Trophoblast cell (in vitro differentiated cells and primary cell): Measurements from ENCODE around the gene MKKS.

Experiments
- DNase-seq, 2 donors: peaks; one replicate each; pipeline ENCODE4 v3.0.0-alpha.2; 2016
- H2AFZ ChIP-seq: 2 replicates; pipeline ENCODE4 v1.6.1; 2013; ENCODE audit warnings: low read length, moderate library complexity, mild to moderate bottlenecking; ENCODE audit not compliant: insufficient read depth, poor library complexity
- H2AK5ac ChIP-seq: 2 replicates; pipeline ENCODE4 v1.6.1; 2013; ENCODE audit warnings: mild to moderate bottlenecking, low read length
- H2BK120ac ChIP-seq: 2 replicates; pipeline ENCODE4 v1.6.1; 2013; ENCODE audit warnings: low read length, mild to moderate bottlenecking, moderate library complexity; ENCODE audit not compliant: insufficient read depth, poor library complexity
- H2BK12ac ChIP-seq: 2 replicates; pipeline ENCODE4 v1.6.1; 2013; ENCODE audit warnings: mild to moderate bottlenecking, low read length, moderate library complexity
- H2BK5ac ChIP-seq: 2 replicates; pipeline ENCODE4 v1.6.1; 2013; ENCODE audit warnings: low read length, low read depth, moderate library complexity, mild to moderate bottlenecking; ENCODE audit not compliant: poor library complexity
- H3K14ac ChIP-seq: 2 replicates; pipeline ENCODE4 v1.6.1; 2013; ENCODE audit warnings: mild to moderate bottlenecking, low read length
- H3K18ac ChIP-seq: 2 replicates; pipeline ENCODE4 v1.6.1; 2013; ENCODE audit warnings: mild to moderate bottlenecking, low read length
- H3K23ac ChIP-seq: 2 replicates; pipeline ENCODE4 v1.6.1; 2013; ENCODE audit warnings: low read length
- H3K27ac ChIP-seq: 2 replicates; pipeline ENCODE4 v1.5.1; 2013; ENCODE audit warnings: low read depth, mild to moderate bottlenecking, inconsistent platforms, low read length, moderate library complexity
- H3K27me3 ChIP-seq: 2 replicates; pipeline ENCODE4 v1.6.1; 2013; ENCODE audit warnings: inconsistent platforms, mild to moderate bottlenecking, low read length, moderate library complexity; ENCODE audit not compliant: insufficient read depth
- H3K36me3 ChIP-seq, 2 experiments: 1 replicate in 1 of 2; 2 replicates in 1 of 2; pipeline ENCODE4 v1.6.1; 2013; ENCODE audit warnings: low read length in 2 of 2, mild to moderate bottlenecking in 2 of 2, moderate library complexity in 1 of 2; ENCODE audit not compliant: insufficient read depth in 2 of 2, control insufficient read depth in 1 of 2
- H3K4ac ChIP-seq: 2 replicates; pipeline ENCODE4 v1.6.1; 2013; ENCODE audit warnings: low read depth, mild to moderate bottlenecking, low read length, moderate library complexity
- H3K4me1 ChIP-seq, 2 experiments: 1 replicate in 1 of 2; 2 replicates in 1 of 2; pipeline ENCODE4 v1.6.1; 2013; ENCODE audit warnings: low read length in 2 of 2, mild to moderate bottlenecking in 2 of 2, moderate library complexity in 1 of 2; ENCODE audit not compliant: insufficient read depth in 2 of 2, control insufficient read depth in 1 of 2
- H3K4me2 ChIP-seq: 2 replicates; pipeline ENCODE4 v1.6.1; 2013; ENCODE audit warnings: inconsistent platforms, mild to moderate bottlenecking, low read length, moderate library complexity
- H3K4me3 ChIP-seq: 2 replicates; pipeline ENCODE4 v1.5.1; 2013; ENCODE audit warnings: mild to moderate bottlenecking, low read depth, low read length, inconsistent platforms
- H3K79me1 ChIP-seq: one replicate; pipeline ENCODE4 v1.6.1; 2013; ENCODE audit warnings: low read length
- H3K79me2 ChIP-seq: 2 replicates; pipeline ENCODE4 v1.6.1; 2013; ENCODE audit warnings: low read length, mild to moderate bottlenecking; ENCODE audit not compliant: control insufficient read depth, insufficient read depth, poor library complexity
- H3K9ac ChIP-seq: 2 replicates; pipeline ENCODE4 v1.6.1; 2013; ENCODE audit warnings: mild to moderate bottlenecking, low read length
- H3K9me3 ChIP-seq: 2 replicates; pipeline ENCODE4 v1.6.1; 2013; ENCODE audit warnings: low read depth, mild to moderate bottlenecking, control low read depth, inconsistent platforms, low read length; ENCODE audit not compliant: insufficient read depth
- H4K12ac ChIP-seq: 2 replicates; pipeline ENCODE4 v1.6.1; 2013; ENCODE audit warnings: low read depth, mild to moderate bottlenecking, low read length, moderate library complexity
- H4K8ac ChIP-seq: 2 replicates; pipeline ENCODE4 v1.6.1; 2013; ENCODE audit warnings: low read depth, mild to moderate bottlenecking, low read length, moderate library complexity
- H4K91ac ChIP-seq: one replicate; pipeline ENCODE4 v1.6.1; 2013; ENCODE audit warnings: low read depth, mild to moderate bottlenecking, low read length, moderate library complexity
- WGBS: extraction: QIAGEN DNeasy Blood & Tissue Kit; methylation state at CpG from one replicate; pipeline ENCODE4 v1.1.7; 2013; ENCODE audit warnings: missing lambda C conversion rate; ENCODE audit not compliant: insufficient read length, insufficient coverage; ENCODE audit errors: extremely low coverage; 5-methylcytosine and 5-hydroxymethylcytosine counted together

Gene MKKS

DNA sequence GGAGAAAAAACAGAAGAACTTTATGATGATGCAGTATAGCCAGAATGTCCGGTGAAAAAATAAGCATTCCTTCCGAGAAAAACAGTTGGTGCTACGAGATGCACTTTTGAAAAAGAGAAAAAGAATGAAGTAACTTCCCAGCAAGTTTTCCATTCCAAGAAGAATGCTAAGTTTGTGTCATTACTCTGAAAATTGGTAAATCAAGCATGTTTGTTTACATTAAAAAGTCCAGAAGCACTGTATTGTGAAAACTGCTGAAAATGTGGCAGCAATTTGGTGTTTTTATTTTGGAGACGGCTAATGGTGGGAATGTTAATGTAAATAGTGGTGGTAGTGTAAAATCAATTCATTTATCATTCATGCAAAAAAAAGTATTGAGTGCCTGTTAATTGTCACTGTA is 46.3 kb downstream of the MKKS start:
- H3K9me3 ChIP-seq, result peaks cover 1% of the 10 kb centered on the region
- H3K36me3 ChIP-seq, result no peaks in the 10 kb centered on the region
- H3K9ac ChIP-seq, result no peak overlapping the region
- H2AFZ ChIP-seq, result no peak overlapping the region
- H3K4me2 ChIP-seq, result no peak overlapping the region
- H3K14ac ChIP-seq, result no peak overlapping the region
- no peak for DNase-seq
- H3K27ac ChIP-seq, result no peak overlapping the region
- peaks cover 5% of the 10 kb centered on the region for H3K79me1 ChIP-seq
- H2BK12ac ChIP-seq, result no peak overlapping the region
- H2BK120ac ChIP-seq, result no peak overlapping the region
- H4K12ac ChIP-seq, result no peak overlapping the region
- no peak overlapping the region for H3K18ac ChIP-seq
- H3K4me1 ChIP-seq, result peaks cover 2 to 3% of the 10 kb centered on the region in 2 experiments
- no peak overlapping the region for H2AK5ac ChIP-seq
- no peak overlapping the region for H4K91ac ChIP-seq
- H3K4me3 ChIP-seq, result no peak overlapping the region
- H3K79me2 ChIP-seq, result no peaks in the 10 kb centered on the region
- no peaks in the 10 kb centered on the region for H3K27me3 ChIP-seq
- WGBS, result no CpG with 5 or more reads among the region's 4 CpGs
- H3K4ac ChIP-seq, result no peak overlapping the region
- H3K23ac ChIP-seq, result no peak overlapping the region
- no peak overlapping the region for H4K8ac ChIP-seq
- H2BK5ac ChIP-seq, result no peak overlapping the region

DNA sequence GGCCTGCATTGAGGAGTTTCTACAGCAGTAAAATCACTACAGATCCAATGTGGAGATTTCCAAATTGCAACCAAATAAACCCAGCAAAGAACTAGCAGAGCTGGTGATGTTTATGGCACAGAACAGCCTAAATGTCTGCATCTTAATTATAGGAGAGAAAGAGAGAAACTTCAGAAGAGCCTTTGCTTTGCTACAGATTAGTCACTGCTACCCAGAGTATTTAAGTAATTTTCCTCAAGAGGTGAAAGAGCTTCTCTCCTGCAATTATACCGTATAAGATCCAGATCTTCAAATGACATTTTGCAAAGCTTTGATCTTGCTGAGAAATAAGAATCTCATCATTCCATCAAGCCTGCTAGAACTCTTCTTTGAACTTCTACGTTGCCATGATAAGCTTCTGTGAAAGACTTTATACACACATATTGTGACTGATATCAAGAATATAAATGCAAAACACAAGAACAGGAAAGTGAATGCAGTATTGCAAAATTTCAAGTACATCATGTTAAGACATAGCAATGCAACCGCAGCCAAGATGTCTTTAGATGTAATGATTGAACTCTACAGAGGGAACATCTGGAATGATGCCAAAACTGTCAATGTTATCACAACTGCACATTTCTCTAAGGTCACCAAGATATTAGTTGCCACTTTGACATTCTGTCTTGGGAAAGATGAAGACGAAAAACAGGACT is 48.0 kb downstream of the MKKS start:
- Histone ChIP-seq H4K8ac (no peak overlapping the region), H4K12ac (no peak overlapping the region), H3K18ac (no peak overlapping the region), H3K4me2 (no peak overlapping the region), H2AFZ (no peak overlapping the region), H3K4me1 (peaks cover 2 to 3% of the 10 kb centered on the region in 2 experiments), H3K27ac (no peak overlapping the region), H3K14ac (no peak overlapping the region), H3K4me3 (no peak overlapping the region), H2BK5ac (no peak overlapping the region), H3K79me1 (peaks cover 5% of the 10 kb centered on the region), H3K4ac (no peak overlapping the region), H3K9ac (no peak overlapping the region), H3K23ac (no peak overlapping the region), H3K9me3 (peaks cover 1% of the 10 kb centered on the region), H3K79me2 (no peaks in the 10 kb centered on the region), H3K27me3 (no peaks in the 10 kb centered on the region), H2AK5ac (no peak overlapping the region), H2BK12ac (no peak overlapping the region), H2BK120ac (peak overlapping the region; percentile 60), H3K36me3 (no peaks in the 10 kb centered on the region), H4K91ac (no peak overlapping the region)
- no peak for DNase-seq
- no CpG with 5 or more reads among the region's 4 CpGs for WGBS

DNA sequence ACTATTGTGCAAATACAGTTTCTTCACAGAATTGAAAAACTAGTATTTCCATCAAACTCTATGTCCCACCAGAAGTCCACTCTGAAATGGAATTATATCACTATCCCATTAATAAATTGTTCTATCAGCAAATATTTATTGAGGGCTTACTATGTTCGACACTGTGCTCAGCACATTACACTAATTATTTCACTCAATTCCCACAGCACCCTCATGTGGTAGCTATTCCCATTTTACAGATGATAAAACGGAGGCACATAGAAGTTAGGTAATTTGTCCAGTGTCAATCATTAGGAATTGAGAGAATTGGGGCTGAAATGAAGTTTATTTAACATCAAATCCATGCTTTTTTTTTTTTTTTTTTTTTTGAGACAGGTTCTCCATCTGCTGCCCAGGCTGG is 52.5 kb downstream of the MKKS start:
- no peaks in the 10 kb centered on the region for H3K36me3 ChIP-seq
- H3K4ac ChIP-seq, result no peak overlapping the region

DNA sequence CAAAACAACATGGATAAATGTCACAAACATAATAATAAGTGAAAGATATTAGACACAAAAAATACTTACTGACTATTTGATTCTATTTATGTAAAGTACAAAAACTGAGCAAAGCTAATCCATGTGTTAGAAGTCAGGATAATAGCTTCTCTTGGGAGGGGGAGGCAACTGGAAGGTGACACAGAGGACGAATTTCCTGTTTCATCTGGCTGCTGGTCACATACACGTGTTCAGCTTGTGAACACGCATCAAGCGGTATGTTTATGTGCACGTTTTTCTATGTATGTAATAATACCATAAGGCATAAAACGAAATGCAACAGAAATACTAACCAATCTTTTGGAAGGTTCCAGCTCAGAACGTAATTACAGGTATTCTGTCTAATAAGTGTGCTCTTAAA is 54.3 kb downstream of the MKKS start:
- Histone ChIP-seq H4K91ac (no peak overlapping the region), H3K9me3 (no peaks in the 10 kb centered on the region), H3K18ac (no peak overlapping the region), H3K4ac (no peak overlapping the region), H3K79me1 (no peaks in the 10 kb centered on the region), H2BK120ac (no peak overlapping the region), H3K9ac (no peak overlapping the region), H2AK5ac (no peak overlapping the region), H3K36me3 (no peaks in the 10 kb centered on the region), H4K8ac (no peak overlapping the region), H4K12ac (no peak overlapping the region), H3K4me2 (no peak overlapping the region), H3K27ac (no peak overlapping the region), H3K4me3 (no peak overlapping the region), H3K4me1 (no peaks in the 10 kb centered on the region), H3K14ac (no peak overlapping the region), H3K27me3 (no peaks in the 10 kb centered on the region), H3K79me2 (no peaks in the 10 kb centered on the region), H3K23ac (no peak overlapping the region), H2AFZ (no peak overlapping the region), H2BK5ac (no peak overlapping the region), H2BK12ac (no peak overlapping the region)
- no CpG with 5 or more reads among the region's 7 CpGs for WGBS
- no peak for DNase-seq

More for the DNA sequence above, 52.5 kb downstream of the MKKS start:
- no CpG with 5 or more reads among the region's 2 CpGs for WGBS
- DNase-seq, result peak in 1 of 2 donors; percentile 65
- H3K4me2 ChIP-seq, result no peak overlapping the region
- H3K4me3 ChIP-seq, result no peak overlapping the region
- no peak overlapping the region for H4K12ac ChIP-seq
- no peak overlapping the region for H2AK5ac ChIP-seq
- H4K91ac ChIP-seq, result no peak overlapping the region
- H3K79me2 ChIP-seq, result no peaks in the 10 kb centered on the region
- no peak overlapping the region for H3K27ac ChIP-seq
- no peak overlapping the region for H2BK5ac ChIP-seq
- no peaks in the 10 kb centered on the region for H3K4me1 ChIP-seq
- no peaks in the 10 kb centered on the region for H3K27me3 ChIP-seq
- H3K23ac ChIP-seq, result no peak overlapping the region
- no peak overlapping the region for H2BK12ac ChIP-seq
- no peaks in the 10 kb centered on the region for H3K9me3 ChIP-seq
- H4K8ac ChIP-seq, result no peak overlapping the region
- no peak overlapping the region for H2AFZ ChIP-seq
- H3K9ac ChIP-seq, result no peak overlapping the region
- H3K14ac ChIP-seq, result no peak overlapping the region
- no peak overlapping the region for H3K18ac ChIP-seq
- no peaks in the 10 kb centered on the region for H3K79me1 ChIP-seq
- no peak overlapping the region for H2BK120ac ChIP-seq
